ENCODE measurements around the gene UPK2. TPM values are rescaled to one million over a fixed set of nuclear protein-coding genes. Genes with fewer than 3 reads are reported as not detected.
"Not testable (repeated sequence)": the region's sequence is repeated elsewhere in the genome, so short reads cannot be mapped to it uniquely, and the experiment has no call there.

The UPK2 gene
- total RNA-seq, 1 donor from 2014 or later: not detected

- Histone ChIP-seq H3K9me3 (no peaks in the 10 kb centered on the region), H3K4me3 (no peak overlapping the region), H3K27ac (no peak overlapping the region), H3K36me3 (no peaks in the 10 kb centered on the region), H3K4me1 (no peaks in the 10 kb centered on the region), H3K27me3 (no peaks in the 10 kb centered on the region)
- TF ChIP-seq CTCF (IDR thresholded peaks at IDR 0.05): no peak
- intact Hi-C loops (cut with DNase I): no loop called here
- no peak for DNase-seq (ENCODE audit: low spot score in 2 of 2)
Observed at GRCh38 chr11:118961189-118961588, 5.1 kb downstream of the UPK2 start.

DNA sequence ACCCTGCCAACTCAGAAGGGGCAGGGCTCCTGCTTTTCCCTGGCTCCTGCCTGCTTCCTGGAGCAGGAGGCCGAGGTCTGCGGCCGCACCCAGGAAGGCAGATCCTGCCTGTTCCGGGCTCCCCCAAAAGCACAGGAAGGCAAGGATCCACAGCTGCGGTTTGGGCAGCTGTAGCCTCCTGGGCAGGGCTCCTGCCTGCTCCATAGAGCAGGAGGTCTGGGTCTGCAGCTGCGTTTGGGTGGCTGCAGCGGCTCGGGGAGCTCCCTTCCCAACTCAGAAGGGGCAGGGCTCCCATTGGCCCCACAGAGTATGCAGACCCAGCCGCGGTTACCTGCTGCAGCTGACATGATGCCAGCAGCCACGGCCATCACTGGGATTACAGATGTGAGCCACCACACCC lies 5.5 kb downstream of the UPK2 start:
- no peak for DNase-seq (ENCODE audit: low spot score in 2 of 2)
- intact Hi-C loops (cut with DNase I): no loop called here
- TF ChIP-seq CTCF (IDR thresholded peaks at IDR 0.05): no peak

GRCh38 chr11:118969508-118969907 lies 13.4 kb downstream of the UPK2 start:
- H3K27me3 ChIP-seq; H3K4me3 ChIP-seq; H3K27ac ChIP-seq; H3K4me1 ChIP-seq; H3K9me3 ChIP-seq; H3K36me3 ChIP-seq; intact Hi-C loops (cut with DNase I); DNase-seq (ENCODE audit: low spot score in 2 of 2): not testable (repeated sequence)

More for the DNA sequence above, 5.5 kb downstream of the UPK2 start:
- no peaks in the 10 kb centered on the region for H3K36me3 ChIP-seq
- no peaks in the 10 kb centered on the region for H3K4me1 ChIP-seq
- no peak overlapping the region for H3K27ac ChIP-seq
- no peak overlapping the region for H3K4me3 ChIP-seq
- no peaks in the 10 kb centered on the region for H3K9me3 ChIP-seq
- no peaks in the 10 kb centered on the region for H3K27me3 ChIP-seq

DNA sequence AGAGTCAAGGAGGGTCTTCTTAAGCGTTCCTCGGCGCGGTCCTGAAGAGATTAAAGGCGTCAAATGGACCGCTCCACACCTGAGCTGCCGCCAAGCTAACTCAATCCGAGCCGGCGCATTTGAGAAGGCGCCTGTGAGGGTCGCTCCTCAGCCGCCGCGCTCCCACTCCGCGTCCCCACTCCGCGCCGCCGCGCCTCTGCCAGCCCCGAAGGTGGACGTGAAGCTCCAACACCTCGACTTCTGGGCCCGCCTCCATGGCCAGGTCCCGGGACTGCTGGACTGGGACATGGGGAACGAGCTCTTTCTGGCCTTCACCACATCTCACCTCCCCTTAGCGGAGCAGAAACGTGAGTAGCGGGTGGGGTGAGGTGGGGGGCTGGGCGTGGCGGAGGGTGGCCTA lies 15.5 kb downstream of the UPK2 start, which contains the start of gene FOXR1:
Gene FOXR1 (plus strand): TSS at position 116 of the 400 bp plus-strand sequence. CDS start 171 bp downstream, at position 287.
- H3K4me1 ChIP-seq: no peaks in the 10 kb centered on the region
- intact Hi-C loops (cut with DNase I): no loop called here
- H3K36me3 ChIP-seq: no peaks in the 10 kb centered on the region
- no peak for DNase-seq (ENCODE audit: low spot score in 2 of 2)
- H3K9me3 ChIP-seq: no peaks in the 10 kb centered on the region
- no peak for TF ChIP-seq CTCF (IDR thresholded peaks at IDR 0.05)
- H3K27ac ChIP-seq: no peak within 1 kb of the TSS
- H3K27me3 ChIP-seq: no peaks in the 10 kb centered on the region
- H3K4me3 ChIP-seq: no peak within 1 kb of the TSS

DNA sequence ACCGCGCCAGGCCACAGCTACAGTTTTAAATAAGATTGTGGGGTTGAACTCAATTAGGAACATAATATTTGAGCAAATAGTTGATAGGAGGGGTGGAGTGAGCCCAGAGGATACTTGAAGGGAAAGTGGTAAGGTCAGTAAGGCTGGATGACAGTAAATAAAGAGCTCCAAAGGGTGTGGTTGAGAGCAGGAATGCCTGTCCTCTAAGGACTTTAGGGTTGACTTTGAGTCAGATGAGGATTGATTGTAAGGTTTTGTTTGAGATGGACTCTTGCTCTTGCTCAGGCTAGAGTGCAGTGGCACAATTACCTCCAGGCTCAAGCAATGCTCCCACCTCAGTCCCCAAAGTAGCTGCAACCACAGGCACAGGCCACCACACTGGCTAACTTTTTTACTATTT lies 17.9 kb downstream of the UPK2 start:
- intact Hi-C loops (cut with DNase I): no loop called here
- Histone ChIP-seq H3K27me3 (no peaks in the 10 kb centered on the region), H3K4me1 (no peaks in the 10 kb centered on the region), H3K4me3 (no peak overlapping the region), H3K27ac (no peak overlapping the region), H3K9me3 (no peaks in the 10 kb centered on the region), H3K36me3 (no peaks in the 10 kb centered on the region)
- DNase-seq (ENCODE audit: low spot score in 2 of 2): no peak
- no peak for TF ChIP-seq CTCF (IDR thresholded peaks at IDR 0.05)

- no peak overlapping the region for H3K27ac ChIP-seq
- H3K4me1 ChIP-seq: no peaks in the 10 kb centered on the region
- intact Hi-C loops (cut with DNase I): no loop called here
- no peaks in the 10 kb centered on the region for H3K9me3 ChIP-seq
- DNase-seq (ENCODE audit: low spot score in 2 of 2): no peak
- no peak overlapping the region for H3K4me3 ChIP-seq
- no peaks in the 10 kb centered on the region for H3K27me3 ChIP-seq
- no peak for TF ChIP-seq CTCF (IDR thresholded peaks at IDR 0.05)
- no peaks in the 10 kb centered on the region for H3K36me3 ChIP-seq
Observed at GRCh38 chr11:118975771-118976709, 19.9 kb downstream of the UPK2 start.

All from ascending aorta (tissue), 2 donors.